Measurements from ENCODE around the gene ASCL2. TPM values are rescaled to one million over a fixed set of nuclear protein-coding genes. Genes with fewer than 3 reads are reported as not detected.

The ASCL2 gene
- total and polyA plus RNA-seq, 10 of the 15 experiments (the other 5 are each of a cell fraction or from before 2014, with no cell fraction given) = not detected

GRCh38 chr11:2221591-2221990 is 48.8 kb downstream of the ASCL2 start:
- no peaks in the 10 kb centered on the region for H3K9me3 ChIP-seq (replicated peaks; ENCODE audit: control insufficient read depth, insufficient read depth, low read length)
- ATAC-seq (no peak), DNase-seq (ENCODE audit: low read depth, low spot score) (no peak), FAIRE-seq (no peak)
- WGBS (ENCODE audit: insufficient coverage, insufficient replicate concordance, low lambda C conversion rate, missing lambda C conversion rate) = 25% methylated on average over 1 of the region's 1 CpG
- in situ Hi-C loops (cut with MboI) = no loop called here
- ChIA-PET SMC1A (ENCODE audit: uncharacterized antibody, unreplicated experiment) (no interaction called here), POLR2A (no interaction called here), RAD21 (ENCODE audit: unreplicated experiment) (no interaction called here), CTCF (interaction anchor here (0.6 kb wide), 1 partner anchor 83 kb away, joined by 3 read pairs; no protein-coding TSS in a partner anchor)
- no peak overlapping the region for H2AFZ ChIP-seq (ENCODE audit: control insufficient read depth, low read depth, low read length)
- BruUV-seq (replicated peaks) = no TSS peak
- no peak overlapping the region for H3K4me2 ChIP-seq (ENCODE audit: control insufficient read depth, insufficient read depth)
- H3K79me2 ChIP-seq (ENCODE audit: control insufficient read depth, insufficient read depth, low read length) = no peaks in the 10 kb centered on the region
- H3K36me3 ChIP-seq (ENCODE audit: control insufficient read depth in 2 of 2, insufficient read depth in 2 of 2, low read length in 1 of 2) = no peaks in the 10 kb centered on the region
- H3K27ac ChIP-seq (ENCODE audit: control insufficient read depth, insufficient read depth) = no peak overlapping the region
- intact Hi-C loops (cut with micrococcal nuclease; ENCODE audit: unreplicated experiment) = no loop called here
- no peak overlapping the region for H3K9ac ChIP-seq (ENCODE audit: control insufficient read depth, insufficient read depth, low read length)
- H3K4me3 ChIP-seq = no peak overlapping the region
- no peaks in the 10 kb centered on the region; a peak in 1 of 4 replicates for H3K27me3 ChIP-seq (replicated peaks in 1 of 2; ENCODE audit: control insufficient read depth in 2 of 2, insufficient read depth in 2 of 2, low read length in 1 of 2)
- H3K4me1 ChIP-seq (ENCODE audit: control insufficient read depth, insufficient read depth, low read length) = no peaks in the 10 kb centered on the region
- H4K20me1 ChIP-seq (ENCODE audit: control insufficient read depth, insufficient read depth) = no peaks in the 10 kb centered on the region
- TF ChIP-seq SKIL (IDR thresholded peaks at IDR 0.05; ENCODE audit: low read depth, poor library complexity, severe bottlenecking) (no peak), PBX3 (IDR thresholded peaks at IDR 0.05; ENCODE audit: insufficient replicate concordance, low read depth, low read length) (no peak), NR2C2 (IDR thresholded peaks at IDR 0.05; ENCODE audit: borderline replicate concordance, control insufficient read depth, insufficient read length, low read depth) (no peak), CBFB (IDR thresholded peaks at IDR 0.05; ENCODE audit: low read depth) (no peak), NFIC (IDR thresholded peaks at IDR 0.05; ENCODE audit: low read depth, low read length) (no peak), CEBPB (IDR thresholded peaks at IDR 0.05; ENCODE audit: borderline replicate concordance in 1 of 2, low read depth in 2 of 2, low read length in 2 of 2) (no peak), FOXK2 (IDR thresholded peaks at IDR 0.05) (no peak), ETV6 (conservative IDR thresholded peaks at IDR 0.05 in 1 of 2, IDR thresholded peaks at IDR 0.05 in 1 of 2; ENCODE audit: borderline replicate concordance in 1 of 2, low read depth in 1 of 2) (no peak), EZH2 (IDR thresholded peaks at IDR 0.05; ENCODE audit: borderline replicate concordance, control insufficient read depth, low read depth, low read length) (no peak), KDM1A (IDR thresholded peaks at IDR 0.05; ENCODE audit: borderline replicate concordance) (no peak), RELA (IDR thresholded peaks at IDR 0.05; ENCODE audit: borderline replicate concordance, partially characterized antibody) (no peak), RBBP5 (conservative IDR thresholded peaks at IDR 0.05) (no peak)
- TF ChIP-seq, protein P1, sequence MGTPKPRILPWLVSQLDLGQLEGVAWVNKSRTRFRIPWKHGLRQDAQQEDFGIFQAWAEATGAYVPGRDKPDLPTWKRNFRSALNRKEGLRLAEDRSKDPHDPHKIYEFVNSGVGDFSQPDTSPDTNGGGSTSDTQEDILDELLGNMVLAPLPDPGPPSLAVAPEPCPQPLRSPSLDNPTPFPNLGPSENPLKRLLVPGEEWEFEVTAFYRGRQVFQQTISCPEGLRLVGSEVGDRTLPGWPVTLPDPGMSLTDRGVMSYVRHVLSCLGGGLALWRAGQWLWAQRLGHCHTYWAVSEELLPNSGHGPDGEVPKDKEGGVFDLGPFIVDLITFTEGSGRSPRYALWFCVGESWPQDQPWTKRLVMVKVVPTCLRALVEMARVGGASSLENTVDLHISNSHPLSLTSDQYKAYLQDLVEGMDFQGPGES (IDR thresholded peaks at IDR 0.05) = no peak
- TF ChIP-seq, protein P2, sequence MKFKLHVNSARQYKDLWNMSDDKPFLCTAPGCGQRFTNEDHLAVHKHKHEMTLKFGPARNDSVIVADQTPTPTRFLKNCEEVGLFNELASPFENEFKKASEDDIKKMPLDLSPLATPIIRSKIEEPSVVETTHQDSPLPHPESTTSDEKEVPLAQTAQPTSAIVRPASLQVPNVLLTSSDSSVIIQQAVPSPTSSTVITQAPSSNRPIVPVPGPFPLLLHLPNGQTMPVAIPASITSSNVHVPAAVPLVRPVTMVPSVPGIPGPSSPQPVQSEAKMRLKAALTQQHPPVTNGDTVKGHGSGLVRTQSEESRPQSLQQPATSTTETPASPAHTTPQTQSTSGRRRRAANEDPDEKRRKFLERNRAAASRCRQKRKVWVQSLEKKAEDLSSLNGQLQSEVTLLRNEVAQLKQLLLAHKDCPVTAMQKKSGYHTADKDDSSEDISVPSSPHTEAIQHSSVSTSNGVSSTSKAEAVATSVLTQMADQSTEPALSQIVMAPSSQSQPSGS (IDR thresholded peaks at IDR 0.05; ENCODE audit: low read length) = no peak
- TF ChIP-seq, protein P3, sequence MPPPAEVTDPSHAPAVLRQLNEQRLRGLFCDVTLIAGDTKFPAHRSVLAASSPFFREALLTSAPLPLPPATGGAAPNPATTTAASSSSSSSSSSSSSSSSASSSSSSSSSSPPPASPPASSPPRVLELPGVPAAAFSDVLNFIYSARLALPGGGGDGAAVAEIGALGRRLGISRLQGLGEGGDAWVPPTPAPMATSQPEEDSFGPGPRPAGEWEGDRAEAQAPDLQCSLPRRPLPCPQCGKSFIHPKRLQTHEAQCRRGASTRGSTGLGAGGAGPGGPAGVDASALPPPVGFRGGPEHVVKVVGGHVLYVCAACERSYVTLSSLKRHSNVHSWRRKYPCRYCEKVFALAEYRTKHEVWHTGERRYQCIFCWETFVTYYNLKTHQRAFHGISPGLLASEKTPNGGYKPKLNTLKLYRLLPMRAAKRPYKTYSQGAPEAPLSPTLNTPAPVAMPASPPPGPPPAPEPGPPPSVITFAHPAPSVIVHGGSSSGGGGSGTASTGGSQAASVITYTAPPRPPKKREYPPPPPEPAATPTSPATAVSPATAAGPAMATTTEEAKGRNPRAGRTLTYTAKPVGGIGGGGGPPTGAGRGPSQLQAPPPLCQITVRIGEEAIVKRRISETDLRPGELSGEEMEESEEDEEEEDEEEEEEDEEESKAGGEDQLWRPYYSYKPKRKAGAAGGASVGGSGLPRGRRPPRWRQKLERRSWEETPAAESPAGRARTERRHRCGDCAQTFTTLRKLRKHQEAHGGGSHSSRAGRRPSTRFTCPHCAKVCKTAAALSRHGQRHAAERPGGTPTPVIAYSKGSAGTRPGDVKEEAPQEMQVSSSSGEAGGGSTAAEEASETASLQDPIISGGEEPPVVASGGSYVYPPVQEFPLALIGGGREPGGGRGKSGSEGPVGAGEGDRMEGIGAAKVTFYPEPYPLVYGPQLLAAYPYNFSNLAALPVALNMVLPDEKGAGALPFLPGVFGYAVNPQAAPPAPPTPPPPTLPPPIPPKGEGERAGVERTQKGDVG (CRISPR knock-in tag; IDR thresholded peaks at IDR 0.05) = no peak
